Sigmoid colon (tissue), 4 donors: ENCODE measurements around the gene OR11A1.

ENCODE experiments used
- CTCF ChIP-seq, 4 experiments: fragments of 450-650 bp in 3 of 4; fragments of 200-600 bp in 1 of 4; IDR thresholded peaks; one replicate each; pipeline ENCODE4 v1.5.1; 2016 to 2019; ENCODE audit warnings: antibody characterized with exemption in 4 of 4, mild to moderate bottlenecking in 3 of 4, moderate library complexity in 2 of 4
- EP300 ChIP-seq, 4 donors: sonication (generic); formaldehyde crosslinking; IDR thresholded peaks; one replicate each; pipeline ENCODE4 v1.6.1; 2017; ENCODE audit warnings: antibody characterized with exemption in 4 of 4
- POLR2AphosphoS5 ChIP-seq, 4 donors: sonication (generic); formaldehyde crosslinking; IDR thresholded peaks; one replicate each; pipeline ENCODE4 v1.6.1; 2017; ENCODE audit warnings: antibody characterized with exemption in 4 of 4

DNA sequence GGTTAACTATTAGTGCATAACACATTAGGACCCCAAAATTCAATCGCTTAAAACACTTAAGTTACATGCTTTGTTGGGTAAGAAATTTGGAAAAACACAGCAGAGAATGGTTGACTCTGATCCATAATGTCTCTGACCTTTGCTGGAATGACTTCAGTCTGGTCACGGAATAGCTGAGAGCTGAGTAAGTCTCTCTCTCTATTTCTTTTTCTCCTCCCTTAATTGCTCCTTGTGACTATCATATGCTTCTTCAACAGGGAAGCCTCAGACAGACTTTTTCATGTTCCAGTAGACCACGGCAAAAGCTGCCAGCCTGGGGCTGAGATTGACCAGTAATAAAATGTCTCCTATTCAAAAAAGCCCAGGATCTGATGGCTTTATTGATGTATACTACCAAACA, 37.4 kb downstream of the OR11A1 start:
- TF ChIP-seq CTCF (IDR thresholded peaks at IDR 0.05): no peak
- TF ChIP-seq EP300 (IDR thresholded peaks at IDR 0.05): no peak
- no peak for TF ChIP-seq POLR2AphosphoS5 (IDR thresholded peaks at IDR 0.05)
